ENCODE measurements around the gene ELAVL2.
A peak's percentile ranks its signal among the peaks of the same experiment; 100 is the strongest.

Gene ELAVL2

GRCh38 chr9:23826120-23826629, at the start of gene ELAVL2:
TSS of gene ELAVL2 (minus strand) at chr9:23826240. CDS start at chr9:23762234, 64,006 bp downstream.
- peak in 5 of 6 experiments; percentile 1 to 24 (median 7) for DNase-seq

DNA sequence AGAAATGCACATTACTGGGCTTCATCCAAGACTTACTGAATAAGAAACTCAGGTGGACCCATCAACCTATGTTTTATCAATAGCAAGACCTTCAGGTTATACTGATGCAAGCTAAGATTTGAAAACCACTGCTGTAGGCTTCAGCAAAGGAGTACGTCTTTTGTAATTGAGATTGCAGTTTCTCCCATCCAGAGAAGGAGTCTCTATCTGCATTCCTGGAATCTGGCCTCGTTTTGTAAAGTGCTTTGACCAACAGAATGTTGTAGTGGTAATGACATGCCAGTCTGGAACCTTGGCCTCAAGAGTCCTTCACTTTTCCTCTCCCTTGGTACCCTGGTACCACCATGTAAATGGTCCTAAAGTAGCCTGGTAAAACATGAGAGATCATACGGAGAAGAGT, 32.2 kb upstream of the ELAVL2 start:
- no peak for DNase-seq

GRCh38 chr9:23855873-23856604, 30.0 kb upstream of the ELAVL2 start:
- no peak for DNase-seq

DNA sequence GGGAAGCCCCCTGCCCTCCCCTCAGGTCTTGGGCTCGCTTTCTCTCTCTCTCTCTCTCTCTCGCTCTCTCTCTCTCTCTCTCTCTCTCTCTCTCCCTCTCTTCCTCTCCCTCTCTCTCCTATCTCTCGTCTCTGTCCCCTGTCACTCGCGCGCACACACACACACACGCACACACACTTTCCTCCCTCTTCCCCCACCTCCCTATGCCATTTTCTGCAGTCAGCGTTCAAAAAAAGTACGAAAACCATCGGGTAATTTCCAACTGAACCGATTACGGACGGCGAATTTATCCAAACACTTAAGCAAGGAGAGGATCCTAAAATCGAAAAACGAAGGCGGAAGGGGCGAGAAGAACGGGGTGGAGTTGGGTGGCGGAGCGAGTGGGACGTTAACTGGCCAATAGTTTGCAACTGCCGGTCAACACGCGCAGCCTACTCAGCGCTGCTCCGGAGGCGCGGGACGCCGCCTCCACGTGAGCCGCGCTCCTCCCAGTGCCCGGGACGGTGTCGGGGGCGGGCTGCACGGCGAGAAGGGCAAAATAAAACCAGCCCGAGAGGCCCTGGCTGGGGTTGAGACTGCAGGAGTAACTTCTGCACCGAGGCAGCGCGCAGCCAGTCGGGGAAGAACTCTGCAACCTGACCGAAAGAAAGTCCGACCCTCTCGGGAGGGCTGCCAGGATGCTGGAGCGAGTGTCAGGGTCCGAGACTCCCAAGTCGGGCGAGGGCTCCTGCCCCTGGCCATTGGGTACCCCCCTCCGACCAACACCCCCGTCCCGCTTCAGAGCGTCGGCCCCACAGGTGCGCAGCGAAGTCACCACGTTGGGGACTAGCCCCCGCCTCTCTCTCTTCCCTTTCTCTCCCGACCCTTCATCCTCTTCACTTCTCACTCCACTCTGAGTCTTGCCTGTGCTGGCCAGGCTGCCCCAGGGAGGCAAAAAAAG, 24.9 kb upstream of the ELAVL2 start:
- DNase-seq: no peak

DNA sequence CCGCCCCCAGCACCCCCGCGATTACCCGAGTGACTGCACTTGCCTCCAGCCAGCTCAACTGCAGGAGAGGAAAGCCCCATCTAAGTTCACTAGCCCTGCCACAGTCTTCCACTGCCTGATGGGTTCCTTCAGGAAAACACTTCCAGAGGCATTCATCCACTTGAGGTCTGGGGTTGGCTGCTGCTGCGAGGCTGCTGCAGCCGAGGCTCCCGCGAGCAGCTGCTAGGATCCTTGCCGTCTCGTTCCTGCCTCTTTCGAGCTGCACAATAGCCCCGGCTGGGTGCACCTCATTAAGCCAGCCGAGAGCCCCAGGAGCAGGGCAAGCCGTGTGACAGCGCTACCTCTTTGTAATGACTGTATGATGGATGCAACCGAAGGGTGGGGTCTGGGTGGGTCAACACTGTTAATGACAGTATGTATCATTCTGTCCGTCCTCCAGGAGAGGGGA, 24.2 kb upstream of the ELAVL2 start:
- DNase-seq: no peak

- DNase-seq: no peak
These were observed 23.5 kb upstream of the ELAVL2 start for GRCh38 chr9:23849379-23850035.

DNA sequence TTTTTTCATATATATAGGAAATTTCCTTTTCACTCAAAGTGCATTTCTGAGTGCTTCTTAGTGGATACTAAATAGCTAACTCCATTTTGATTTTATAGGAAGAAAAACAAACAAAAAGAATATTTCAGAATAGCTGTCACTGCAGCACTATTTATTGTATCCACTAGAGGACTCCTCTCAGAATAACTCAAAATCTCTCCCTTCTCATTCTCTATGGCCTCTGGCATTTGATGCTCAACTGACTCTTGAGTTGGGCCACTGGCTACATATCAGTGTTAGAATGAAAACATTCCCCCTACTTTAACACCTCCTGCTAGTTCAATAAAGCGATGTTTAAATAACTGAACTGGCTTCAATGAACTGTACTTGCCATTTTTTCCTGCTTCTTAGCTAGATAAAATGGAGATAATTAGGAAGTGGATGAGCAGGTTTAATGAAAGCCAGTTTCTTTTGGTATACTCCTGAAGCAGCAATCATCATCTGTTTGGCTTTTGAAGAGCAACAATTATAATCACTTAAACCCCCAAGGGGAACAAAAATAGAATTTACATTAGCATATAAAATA, 16.6 kb upstream of the ELAVL2 start:
- no peak for DNase-seq

DNA sequence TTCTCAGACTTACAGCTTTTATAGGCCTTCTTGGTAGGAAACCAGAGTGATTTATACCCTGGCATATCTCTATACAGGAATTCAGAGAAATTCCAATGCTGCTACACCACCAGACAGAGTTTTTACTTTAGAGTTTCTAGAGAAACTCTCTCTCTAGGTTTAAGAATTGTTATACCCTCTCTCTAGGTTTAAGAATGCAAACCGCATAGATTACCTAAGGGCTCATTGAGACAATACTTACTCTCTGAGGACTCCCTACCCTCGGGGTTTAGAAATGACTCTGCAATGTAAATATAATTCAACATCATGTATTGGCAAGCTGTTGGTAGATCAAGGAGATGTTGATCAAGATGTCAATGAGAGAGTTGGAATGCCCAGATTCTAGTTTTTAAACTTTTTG, 15.3 kb upstream of the ELAVL2 start:
- no peak for DNase-seq

- DNase-seq: no peak
These were observed 11.0 kb upstream of the ELAVL2 start for GRCh38 chr9:23837038-23837437.

DNA sequence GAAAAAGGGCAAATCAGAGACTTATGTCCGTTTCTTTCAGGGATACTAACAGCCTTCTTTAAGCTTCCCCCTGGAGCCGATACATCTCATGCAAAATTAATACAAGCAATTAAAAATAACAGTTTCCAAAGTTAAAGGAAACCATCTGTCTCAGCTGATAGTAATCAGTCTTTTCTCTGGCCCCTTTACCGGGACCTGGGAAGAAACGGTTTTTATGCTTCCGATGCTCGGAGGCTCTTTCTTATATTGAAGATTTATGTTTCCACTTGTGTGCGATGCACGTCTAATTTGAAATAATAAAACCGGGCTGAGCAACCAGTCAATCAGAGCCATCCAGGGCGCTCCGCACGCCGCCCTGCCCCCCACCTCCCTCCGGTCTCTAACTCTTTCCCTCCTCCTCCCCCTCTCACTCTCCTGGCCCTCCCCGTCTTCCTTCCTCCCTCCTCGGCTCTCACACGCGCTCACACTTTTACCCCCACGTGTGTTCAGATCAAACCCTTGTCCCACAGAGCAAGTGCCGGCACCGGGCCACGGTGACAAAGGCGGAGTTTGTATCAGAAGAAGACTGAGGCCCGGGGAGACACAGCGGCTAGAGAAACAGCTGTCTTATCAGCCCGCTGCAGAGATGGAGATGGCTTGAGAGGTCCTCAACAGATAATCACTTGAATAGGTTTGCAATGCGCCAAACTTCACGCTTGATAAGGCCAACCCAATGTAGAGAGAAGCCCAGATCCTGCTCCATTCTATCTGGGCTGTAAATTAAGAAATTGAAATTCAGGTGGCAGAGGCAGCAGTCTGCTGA, 5.1 kb upstream of the ELAVL2 start:
- no peak for DNase-seq

DNA sequence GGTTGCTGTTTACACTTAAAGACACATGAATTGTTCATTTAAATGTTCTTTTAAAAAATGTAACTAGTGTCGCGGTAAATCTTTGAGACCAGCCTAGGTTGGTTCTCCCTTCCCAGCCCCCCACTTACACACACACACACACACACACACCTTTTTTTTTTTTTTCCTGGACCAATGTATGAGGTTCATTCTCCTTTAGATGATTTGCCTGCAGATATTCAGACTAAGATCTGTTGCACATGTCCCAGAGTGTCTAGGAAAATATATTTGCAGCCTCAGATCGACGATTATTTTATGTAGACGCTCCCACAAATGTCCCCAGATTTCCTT, 4.4 kb upstream of the ELAVL2 start:
- no peak for DNase-seq

GRCh38 chr9:23829580-23830475, 3.8 kb upstream of the ELAVL2 start:
- DNase-seq: no peak

- DNase-seq: no peak
These were observed 340 bp downstream of the ELAVL2 start for GRCh38 chr9:23825700-23826099.

- DNase-seq: no peak
These were observed 1.0 kb downstream of the ELAVL2 start for GRCh38 chr9:23824830-23825591.

DNA sequence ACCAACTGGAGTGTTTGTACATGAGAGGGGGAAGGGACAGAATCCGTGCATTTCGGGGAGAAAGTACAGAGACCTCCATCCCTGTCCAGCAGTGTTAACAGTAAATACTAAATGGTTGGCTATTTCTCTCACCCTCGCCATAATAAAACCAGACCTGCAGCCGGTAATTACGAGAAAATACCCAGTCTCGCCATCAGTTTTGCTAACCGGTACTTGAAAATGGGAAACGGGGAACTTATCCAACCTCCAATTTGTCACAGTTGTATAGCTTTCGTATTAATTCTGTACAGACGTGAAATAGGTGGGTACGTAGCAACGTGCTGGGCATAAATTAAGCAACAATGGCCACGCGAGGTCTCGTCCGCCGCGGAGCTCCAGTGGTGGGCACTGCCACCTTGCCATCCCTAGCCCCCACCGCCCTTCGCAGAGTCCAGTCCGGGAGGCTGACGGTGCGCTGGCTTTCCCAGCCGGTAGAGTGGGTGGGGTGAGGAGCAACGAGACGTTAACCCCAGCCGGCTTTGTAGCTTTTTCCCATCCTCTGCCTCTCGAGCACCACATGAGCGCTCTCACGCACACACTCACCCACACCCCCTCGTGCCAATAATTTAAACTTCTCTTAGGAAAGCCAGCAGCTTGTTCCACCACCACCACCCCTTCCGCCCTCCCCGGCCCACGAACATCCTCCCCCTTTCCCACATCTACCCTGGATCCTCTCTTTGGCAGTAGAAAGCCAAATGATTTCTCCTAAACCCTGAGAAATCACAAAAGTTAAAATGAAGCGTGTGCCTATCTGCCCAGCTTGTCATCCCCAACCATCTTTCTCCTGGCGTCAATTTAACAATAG, 1.8 kb downstream of the ELAVL2 start:
- DNase-seq: no peak

- no peak for DNase-seq
These were observed 2.8 kb downstream of the ELAVL2 start for GRCh38 chr9:23823269-23823668.

DNA sequence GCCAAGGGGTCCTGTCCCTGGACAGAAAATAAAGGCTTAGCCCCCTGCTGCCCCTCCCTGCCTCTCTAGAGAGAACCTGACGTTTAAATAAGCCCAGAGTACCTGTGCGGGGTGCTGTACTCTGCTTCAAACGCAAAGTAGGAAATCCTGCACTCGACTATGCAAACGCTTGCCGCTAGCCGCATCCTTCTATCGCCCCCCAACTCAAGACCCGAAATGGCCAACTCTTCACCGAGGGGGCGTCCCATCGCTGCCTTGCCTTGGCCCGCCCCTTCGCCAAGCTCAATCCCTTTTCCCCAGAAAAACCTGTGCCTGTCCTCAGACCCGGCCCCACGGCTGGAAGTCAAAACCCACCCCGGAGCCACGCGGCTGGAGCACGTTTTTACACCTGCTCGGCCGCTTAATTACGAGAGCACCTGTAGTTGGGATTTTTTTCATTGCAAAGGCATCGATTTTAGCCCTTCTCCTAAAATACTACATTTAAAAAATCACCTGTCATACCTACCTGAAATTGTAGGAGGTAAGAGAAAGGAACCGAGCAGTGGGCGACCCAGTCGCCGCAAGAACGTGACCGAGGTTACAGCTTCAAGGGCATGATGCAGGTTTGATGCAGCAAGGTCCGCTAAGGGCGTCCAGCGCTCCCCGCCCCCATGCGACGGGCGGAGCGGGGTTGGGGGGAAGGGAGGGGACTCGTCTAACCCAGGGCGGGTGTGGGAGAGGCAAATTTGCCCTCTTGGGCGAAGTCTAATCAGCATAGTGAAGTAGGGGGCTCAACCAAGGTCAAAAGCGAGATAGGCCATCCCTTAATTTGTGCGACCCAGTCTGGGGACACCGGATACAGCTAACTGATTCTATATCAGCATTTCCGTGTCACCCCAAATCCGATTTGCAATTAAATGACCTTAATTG, 3.5 kb downstream of the ELAVL2 start:
- no peak for DNase-seq

Data from stimulated activated naive CD4-positive, alpha-beta T cell (primary cell).